Raji (cell line): ENCODE data around the gene GNPDA2.
A peak's percentile ranks its signal among the peaks of the same experiment; 100 is the strongest.

Source experiments
- POLR2A ChIP-seq: IDR thresholded peaks from 2 replicates; pipeline ENCODE4 v1.6.1; 2011; ENCODE audit warnings: low read depth, low read length, control low read depth; ENCODE audit not compliant: insufficient read depth

The GNPDA2 gene

DNA sequence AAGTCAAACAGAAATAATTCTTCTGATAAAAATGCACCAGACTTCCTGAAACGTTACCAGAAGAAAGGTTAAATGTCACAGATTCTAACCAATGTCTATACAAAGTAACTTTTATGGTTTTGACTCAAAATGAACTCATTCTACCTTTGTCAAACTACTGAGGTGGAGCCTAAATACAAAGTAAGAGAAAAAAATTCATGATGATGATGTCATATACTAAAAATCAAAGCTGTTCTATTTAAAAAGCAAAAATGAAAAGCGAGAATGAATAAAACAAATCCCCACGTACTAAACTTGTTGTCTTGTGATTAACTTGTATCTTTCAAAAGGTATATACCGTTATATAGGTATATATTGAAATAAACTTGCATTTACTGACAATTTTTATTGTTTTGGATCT is 21.7 kb downstream of the GNPDA2 start:
- TF ChIP-seq POLR2A = no peak

DNA sequence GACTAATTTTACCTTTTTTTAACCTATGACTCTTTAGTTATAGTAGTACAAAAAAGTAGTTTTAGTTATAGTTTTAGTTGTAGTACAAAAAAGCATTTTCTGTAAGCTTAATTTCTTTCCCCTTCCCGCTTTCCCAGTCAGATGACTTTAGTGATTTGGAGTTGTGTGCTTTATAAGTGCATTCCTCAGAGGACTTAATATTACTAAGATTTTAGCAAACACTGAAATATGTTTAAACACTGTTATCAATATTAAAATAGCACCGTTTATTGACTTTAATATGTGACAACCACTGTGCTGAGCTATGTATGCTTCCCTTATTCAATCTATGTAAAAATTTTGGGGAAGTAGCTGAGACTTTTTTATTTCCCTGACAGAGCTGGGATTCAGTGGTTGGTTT is 25.3 kb downstream of the GNPDA2 start:
- TF ChIP-seq POLR2A = no peak

DNA sequence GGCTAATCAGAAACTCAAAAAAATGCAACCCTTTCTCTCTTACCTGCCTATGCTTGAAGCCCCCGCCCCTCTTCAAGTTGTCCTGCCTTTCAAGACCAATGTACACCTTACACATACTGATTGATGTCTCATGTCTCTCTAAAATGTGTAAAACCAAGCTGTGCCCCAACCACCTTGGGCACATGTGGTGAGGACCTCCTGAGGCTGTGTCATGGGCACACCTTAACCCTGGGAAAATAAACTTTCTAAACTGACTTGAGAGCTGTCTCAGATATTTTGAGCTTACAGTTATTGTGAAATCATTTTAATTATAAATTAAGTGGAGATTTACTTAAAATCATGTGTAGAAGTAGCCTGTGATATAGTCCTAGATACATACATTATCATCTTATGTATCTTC is 25.9 kb downstream of the GNPDA2 start:
- TF ChIP-seq POLR2A = no peak

DNA sequence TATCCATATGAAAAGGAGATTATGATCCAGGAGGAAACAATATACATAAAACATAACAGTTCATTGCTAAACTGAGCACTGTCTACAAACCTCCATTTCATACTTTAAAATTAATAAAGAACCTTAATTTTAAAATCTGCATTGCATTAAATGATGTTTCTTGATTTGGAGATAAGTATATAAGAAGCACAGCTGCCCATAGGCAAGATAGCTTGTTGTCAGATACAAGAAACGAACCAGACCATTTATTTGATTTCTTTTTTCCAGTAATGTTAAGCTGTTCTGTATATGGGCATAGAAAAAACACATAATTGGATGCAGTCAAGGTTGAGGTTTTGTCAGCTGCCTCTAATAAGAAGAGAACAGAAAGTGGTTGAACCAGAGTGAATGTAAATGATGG is 41.7 kb downstream of the GNPDA2 start:
- TF ChIP-seq POLR2A = no peak

DNA sequence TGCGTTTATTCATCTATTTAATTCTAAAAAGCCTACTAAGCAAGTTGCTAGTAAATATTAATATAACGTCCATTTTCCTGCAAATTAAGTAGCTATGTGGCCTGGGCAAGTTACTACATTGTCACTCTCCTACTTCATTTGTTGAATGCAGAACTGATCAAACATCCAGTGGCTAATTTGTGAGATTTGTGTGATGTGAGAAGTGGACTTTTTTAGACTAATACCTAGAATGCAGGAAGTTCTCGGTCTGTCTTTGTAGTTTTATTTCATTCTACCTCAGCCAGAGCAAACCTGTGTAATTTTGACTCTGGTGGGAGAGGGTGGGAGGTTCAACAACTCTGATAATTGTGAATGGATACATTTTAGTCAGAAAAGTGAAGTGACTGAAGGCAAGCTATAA is 47.3 kb downstream of the GNPDA2 start:
- TF ChIP-seq POLR2A = no peak

DNA sequence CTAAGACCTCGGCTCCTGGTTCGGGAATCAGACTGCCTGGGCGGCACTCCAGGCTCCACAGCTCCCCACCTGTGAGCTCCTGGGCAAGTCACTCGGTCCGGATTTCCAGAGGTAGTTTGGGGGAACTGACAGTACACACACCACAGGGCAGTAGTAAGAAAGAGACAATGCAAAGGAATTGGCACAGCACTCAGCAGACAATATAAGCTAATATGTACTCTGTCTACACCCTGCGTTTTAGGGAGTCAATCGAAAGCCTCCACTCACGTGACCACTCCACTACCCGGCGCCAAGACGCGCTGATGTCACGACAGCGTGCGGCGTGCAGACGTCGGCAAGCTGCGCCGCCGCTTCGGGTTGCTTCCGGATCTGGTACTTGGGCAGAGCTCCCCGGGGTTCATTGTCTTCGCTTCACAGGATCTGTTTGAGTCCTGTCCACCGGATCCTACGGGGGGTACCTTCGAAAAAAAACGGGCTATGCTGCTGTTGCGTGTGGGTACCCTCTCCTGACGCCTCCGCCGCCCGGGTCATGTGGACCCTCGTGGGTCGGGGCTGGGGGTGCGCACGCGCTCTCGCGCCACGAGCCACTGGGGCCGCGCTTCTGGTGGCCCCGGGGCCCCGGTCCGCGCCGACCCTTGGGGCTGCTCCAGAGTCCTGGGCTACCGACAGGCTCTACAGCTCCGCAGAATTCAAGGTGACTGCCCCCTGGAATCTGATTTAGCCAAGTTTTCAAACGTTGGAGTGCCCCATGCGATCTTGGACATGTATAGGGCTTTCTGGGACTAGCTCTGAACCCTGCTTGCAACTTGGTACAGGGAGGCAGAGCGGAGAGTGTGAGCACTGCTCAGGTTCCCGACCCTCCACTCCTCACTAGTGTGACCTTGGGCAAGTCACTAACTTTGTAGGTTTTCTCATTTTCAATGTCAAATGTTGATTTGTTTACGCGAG is 48.0 kb downstream of the GNPDA2 start, which contains the start of gene GUF1:
TSS of gene GUF1 (plus strand) at position 327 of the 948 bp plus-strand sequence. CDS start at position 530, 203 bp downstream.
- peak; percentile 95 for TF ChIP-seq POLR2A

DNA sequence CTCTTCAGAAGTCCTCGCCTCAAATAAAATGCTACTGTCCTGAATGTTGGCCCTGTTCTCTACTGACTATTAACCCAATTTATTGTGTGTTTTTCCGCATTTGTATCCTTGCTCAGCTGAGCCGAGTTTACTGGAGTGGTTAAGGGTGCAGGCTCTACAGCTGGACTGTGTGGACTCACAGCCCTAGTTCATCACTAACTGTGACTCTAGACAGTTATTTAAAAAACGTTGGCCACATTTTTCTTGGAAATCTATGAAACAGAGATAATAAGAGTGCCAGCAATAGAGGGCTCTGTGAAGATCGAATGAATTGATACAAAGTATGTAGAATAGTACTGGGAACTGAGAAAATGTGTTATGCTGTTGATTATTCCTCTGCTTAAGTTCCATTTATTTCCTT is 51.0 kb downstream of the GNPDA2 start:
- TF ChIP-seq POLR2A = no peak

DNA sequence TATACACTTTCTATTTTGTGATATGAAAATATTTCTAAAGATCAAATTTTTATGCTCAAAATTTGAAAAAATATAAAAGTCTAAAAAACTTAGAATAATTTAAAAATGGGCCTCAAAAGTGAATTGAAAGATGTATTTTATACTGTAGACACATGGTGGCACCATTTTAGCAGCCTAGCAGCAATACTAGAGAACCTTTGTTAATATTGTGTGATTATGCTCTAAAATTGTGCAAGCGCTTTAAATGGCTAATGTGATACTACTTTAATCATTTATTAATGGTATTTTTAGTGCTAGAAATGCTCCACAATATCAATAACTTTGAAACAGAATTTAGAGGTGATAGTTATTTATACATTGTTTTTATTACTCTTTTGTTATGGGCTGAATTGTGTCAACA is 51.9 kb downstream of the GNPDA2 start:
- no peak for TF ChIP-seq POLR2A

DNA sequence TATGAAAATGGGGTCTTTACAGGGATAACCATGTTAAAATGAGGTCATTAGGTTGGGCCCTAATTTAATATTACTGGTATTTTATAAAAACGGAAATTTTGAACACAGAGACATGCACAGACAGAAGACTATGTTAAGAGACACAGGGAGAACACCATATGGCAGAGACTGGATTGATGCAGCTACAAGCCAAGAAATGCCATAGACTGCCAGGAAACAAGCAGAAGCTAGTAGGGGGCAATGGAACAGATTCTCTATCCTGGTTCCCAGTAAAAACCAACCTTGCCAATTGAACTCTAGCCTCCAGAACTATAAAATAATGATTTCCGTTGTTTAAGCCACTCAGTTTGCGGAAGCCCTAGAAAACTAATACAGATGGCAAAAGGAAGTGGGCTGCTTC is 54.7 kb downstream of the GNPDA2 start:
- TF ChIP-seq POLR2A = no peak

DNA sequence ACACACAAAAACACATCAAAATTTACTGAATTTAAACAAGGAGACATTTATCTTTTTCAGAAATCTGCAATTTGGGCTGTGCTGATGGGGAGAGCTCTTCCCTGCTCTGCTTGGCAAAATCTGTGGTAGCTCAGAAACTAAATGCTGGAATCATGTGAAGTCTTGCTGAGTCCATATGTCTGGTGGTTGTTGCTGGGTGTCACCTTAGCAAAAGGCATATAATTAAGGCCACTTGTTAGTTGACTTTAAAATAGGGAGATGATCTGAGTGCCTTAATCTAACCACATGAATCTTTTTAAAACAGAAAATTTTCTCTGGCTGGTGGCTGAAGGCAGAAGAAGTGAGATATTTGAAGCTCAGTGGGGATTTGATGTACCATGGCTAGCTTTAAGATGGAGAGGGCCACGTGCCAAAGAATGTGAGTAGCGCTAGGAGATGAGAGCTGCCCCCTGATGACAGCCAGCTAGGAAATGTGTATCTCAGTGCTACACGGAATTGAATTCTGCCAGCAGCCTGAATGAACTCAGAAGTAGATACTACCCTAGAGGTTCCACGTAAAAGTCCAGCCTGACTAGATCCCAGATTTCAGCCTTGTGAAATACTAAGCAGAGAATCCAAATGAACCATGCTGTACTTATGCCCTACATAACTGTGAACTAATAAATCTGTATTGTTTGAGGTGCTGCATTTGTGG is 55.7 kb downstream of the GNPDA2 start:
- no peak for TF ChIP-seq POLR2A

DNA sequence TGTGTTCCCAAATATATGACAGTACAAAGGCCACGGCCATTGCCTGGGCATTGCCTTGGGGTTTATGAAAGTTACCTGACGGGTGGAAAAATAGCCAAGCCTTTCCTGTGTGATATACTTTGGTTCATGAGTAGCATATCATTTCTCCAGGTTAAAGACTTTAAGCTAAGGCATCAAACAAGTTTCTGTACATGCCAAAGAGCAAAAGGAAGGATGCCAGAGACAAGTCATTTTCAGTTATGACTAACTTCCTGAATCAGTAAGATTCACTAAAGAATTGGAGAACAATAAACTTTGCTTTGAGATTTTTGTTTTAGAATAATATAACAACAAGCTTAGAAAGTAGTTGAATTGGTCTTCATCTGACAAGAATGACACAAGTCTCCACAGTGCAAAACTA is 57.8 kb downstream of the GNPDA2 start:
- no peak for TF ChIP-seq POLR2A

DNA sequence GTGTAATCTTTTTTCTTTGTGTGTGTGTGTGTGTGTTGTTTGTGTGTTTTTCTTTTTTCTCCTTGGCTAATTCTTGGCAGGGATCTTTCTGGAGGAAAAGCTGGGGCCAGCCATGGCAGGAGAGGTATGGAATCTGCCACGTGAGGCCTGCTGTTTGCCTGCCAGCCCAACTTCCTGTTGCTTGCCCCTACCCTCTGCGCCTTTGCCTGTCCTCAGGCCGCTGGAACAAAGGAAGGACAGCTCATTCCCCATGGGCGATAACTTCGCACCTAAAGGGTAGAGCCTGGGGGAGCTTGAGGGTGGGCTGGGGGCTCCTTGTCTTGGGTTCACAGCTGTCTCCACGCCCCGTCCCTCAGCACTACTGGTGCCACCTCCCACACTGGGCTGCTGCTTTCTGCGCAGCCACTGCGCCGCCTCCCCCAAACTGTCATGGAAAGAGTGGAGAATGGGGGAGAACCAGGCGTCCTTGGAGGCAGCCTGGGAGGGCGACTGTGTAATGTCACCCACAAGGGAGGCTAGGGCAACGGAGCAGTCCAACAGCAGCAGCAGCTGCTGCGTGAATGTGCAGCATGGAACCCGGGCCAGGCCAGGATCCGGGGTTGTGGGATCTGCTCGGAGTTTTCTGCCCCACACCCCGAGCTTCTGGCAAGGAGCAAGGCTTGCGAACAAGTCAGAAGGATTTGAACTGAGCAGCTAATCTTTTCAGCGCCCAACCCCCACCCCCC is 62.7 kb downstream of the GNPDA2 start:
- no peak for TF ChIP-seq POLR2A

DNA sequence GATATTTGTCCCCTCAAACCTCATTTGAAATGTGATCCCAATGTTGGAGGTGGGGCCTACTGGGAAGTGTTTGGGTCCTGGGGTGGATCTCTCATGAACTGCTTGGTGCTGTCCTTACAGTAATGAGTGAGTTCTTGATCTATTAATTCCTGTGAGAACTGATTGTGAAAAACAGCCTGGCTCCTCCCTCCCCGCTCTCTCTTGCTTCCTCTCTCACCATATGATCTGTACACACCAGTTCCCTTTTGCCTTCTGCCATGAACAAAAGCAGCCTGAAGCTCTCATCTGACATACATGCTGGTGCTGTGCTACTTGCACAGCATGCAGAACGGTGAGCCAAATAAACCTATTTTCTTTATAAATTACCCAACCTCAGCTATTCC is 63.7 kb downstream of the GNPDA2 start:
- TF ChIP-seq POLR2A = no peak

DNA sequence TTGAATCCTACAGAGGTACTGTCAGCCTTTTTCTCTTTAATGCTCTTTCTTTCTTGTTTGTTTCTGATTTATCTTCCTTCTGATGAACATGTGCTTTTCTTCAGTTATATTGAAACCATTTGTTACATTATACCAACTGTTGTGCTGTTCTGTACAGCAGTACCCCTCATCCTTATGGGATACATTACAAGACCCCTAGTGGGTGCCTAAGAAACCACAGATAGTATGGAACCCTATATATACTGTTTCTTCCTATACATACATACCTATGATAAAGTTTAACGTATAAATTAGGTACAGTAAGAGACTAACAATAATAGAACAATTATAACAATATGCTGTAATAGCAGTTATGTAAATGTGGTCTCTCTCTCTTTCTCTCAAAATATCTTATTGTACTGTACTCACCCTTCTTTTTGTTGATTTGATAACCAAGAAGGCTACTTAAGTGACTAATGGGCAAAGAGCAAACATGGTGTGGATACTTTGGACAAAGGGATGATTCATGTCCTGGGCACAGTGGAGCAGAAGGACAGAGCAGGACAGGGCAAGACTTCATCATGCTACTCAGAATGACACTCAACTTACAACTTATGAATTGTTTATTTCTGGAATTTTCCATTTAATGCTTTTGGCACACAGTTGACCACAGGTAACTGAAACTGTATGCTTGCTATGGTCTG is 64.3 kb downstream of the GNPDA2 start:
- TF ChIP-seq POLR2A = no peak

DNA sequence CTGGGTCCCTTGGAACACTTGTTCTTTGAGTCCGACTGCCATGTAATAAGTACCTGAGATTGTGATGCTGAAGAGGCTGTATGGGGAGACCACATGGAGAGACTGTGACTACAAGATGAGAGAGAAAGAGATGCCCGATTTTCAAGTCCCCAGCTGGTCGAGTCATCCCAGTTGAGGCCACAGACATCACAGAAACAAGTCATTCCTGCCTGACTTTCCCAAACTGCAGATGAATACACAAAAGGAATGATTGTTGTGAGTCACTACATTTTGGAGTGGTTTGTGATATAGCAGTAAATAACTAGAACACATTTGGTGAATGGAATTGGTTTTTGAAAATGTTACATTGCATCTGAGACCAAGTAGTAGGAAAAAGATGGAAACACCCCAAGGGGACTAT is 66.0 kb downstream of the GNPDA2 start:
- TF ChIP-seq POLR2A = no peak
